Activated naive CD4-positive, alpha-beta T cell treated with anti-CD3 and anti-CD28 coated beads, Interleukin-2, amount 10 ng/mL, durations not matched to agents 5 hours and 36 hours (primary cell): Measurements from ENCODE around the gene SPHK1. TPM values are rescaled to one million over a fixed set of nuclear protein-coding genes. Genes with fewer than 3 reads are reported as not detected.

Source experiments
- total RNA-seq, 2 experiments: library from RNA; stranded (reverse); gene quantifications; one replicate each; pipeline ENCODE4 v1.2.3, GENCODE V29; 2021

The SPHK1 gene, protein sequence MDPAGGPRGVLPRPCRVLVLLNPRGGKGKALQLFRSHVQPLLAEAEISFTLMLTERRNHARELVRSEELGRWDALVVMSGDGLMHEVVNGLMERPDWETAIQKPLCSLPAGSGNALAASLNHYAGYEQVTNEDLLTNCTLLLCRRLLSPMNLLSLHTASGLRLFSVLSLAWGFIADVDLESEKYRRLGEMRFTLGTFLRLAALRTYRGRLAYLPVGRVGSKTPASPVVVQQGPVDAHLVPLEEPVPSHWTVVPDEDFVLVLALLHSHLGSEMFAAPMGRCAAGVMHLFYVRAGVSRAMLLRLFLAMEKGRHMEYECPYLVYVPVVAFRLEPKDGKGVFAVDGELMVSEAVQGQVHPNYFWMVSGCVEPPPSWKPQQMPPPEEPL
- 1 to 10 TPM; 1.8 TPM for total RNA-seq

DNA sequence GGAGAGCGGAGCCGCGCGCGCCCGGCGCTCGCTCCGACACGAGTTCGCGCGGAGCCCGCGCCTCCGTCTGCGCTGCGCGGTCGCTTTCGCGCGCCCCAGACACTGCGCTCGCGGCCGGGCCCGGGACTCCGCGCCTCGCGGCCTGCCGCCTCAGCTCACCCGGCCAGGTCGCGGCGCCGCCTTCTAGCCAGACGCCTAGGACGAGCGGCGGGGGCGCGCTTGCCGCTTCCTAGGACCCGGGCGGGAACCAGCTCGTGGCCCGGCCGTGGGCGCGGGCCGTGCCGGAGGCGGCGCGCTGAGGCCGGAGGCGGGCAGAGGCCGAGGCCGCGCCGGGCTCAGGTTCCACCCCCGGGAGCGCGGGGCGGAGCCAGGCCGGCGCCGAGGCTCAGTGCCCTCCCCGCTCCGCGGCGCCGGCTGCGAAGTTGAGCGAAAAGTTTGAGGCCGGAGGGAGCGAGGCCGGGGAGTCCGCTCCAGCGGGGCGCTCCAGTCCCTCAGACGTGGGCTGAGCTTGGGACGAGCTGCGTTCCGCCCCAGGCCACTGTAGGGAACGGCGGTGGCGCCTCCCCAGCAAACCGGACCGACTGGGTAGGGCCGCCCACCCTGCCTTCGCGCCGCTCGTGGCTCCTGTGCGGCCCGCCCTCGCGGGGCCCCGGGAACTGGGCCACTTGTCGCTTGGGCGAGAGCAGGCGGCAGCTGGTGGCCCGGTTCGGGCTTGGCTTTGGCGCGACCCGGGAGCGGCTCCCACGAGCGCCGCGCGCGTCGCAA, at the start of gene SPHK1:
TSS of gene SPHK1 (plus strand) at position 388 of the 765 bp plus-strand sequence. CDS start 1,036 bp downstream, outside the sequence.

GRCh38 chr17:76353599-76354316, 30.7 kb upstream of the SPHK1 start, which contains the start of gene PRPSAP1:
PRPSAP1 (minus strand) TSS chr17:76353916; CDS start chr17:76353703, 213 bp downstream.

Other genes starting within 250 kb of the SPHK1 start
- 1 to 10 TPM; 1.6 to 1.9 TPM for gene FOXJ1, start 243.4 kb upstream of the SPHK1 start, total RNA-seq
- gene RNF157, start 144.1 kb upstream of the SPHK1 start, total RNA-seq, result 100 to 1,000 TPM; 117 to 127 TPM
- gene UBALD2, start 119.3 kb upstream of the SPHK1 start, total RNA-seq, result 100 to 1,000 TPM; 447 to 450 TPM
- 1 to 10 TPM; 2.2 to 2.3 TPM for gene QRICH2, start 76.3 kb upstream of the SPHK1 start, total RNA-seq
- 10 to 100 TPM; 56.7 to 63.3 TPM for gene PRPSAP1, start 30.7 kb upstream of the SPHK1 start, total RNA-seq
- gene UBE2O, start 68.5 kb downstream of the SPHK1 start, total RNA-seq, result 10 to 100 TPM; 30.7 to 31.0 TPM
- not detected for gene AANAT, start 83.0 kb downstream of the SPHK1 start, total RNA-seq
- gene RHBDF2, start 116.8 kb downstream of the SPHK1 start, total RNA-seq, result 10 to 100 TPM; 34.6 to 39.9 TPM
- gene CYGB, start 153.1 kb downstream of the SPHK1 start, total RNA-seq, result not detected
- gene PRCD, start 155.4 kb downstream of the SPHK1 start, total RNA-seq, result not detected
- not detected for gene ST6GALNAC2, start 201.3 kb downstream of the SPHK1 start, total RNA-seq